Transverse colon (tissue), 3 donors: ENCODE results near the gene CFAP92.

Source experiments
- EP300 ChIP-seq: sonication (generic); formaldehyde crosslinking; IDR thresholded peaks from one replicate; pipeline ENCODE4 v1.6.1; 2017; ENCODE audit warnings: antibody characterized with exemption, low read depth
- POLR2AphosphoS5 ChIP-seq, 3 donors: sonication (generic); formaldehyde crosslinking; IDR thresholded peaks; one replicate each; pipeline ENCODE4 v1.6.1; 2016; ENCODE audit warnings: antibody characterized with exemption in 3 of 3

GRCh38 chr3:129031476-129032215, 37.8 kb upstream of the CFAP92 start:
- TF ChIP-seq EP300, result no peak
- TF ChIP-seq POLR2AphosphoS5 (IDR thresholded peaks at IDR 0.05), result no peak
